Neural progenitor cell (in vitro differentiated cells): ENCODE data around the gene CXorf65. TPM values are rescaled to one million over a fixed set of nuclear protein-coding genes. Genes with fewer than 3 reads are reported as not detected.

Experiments
- DNase-seq: peaks from one replicate; pipeline ENCODE4 v3.0.0-alpha.2; 2016; ENCODE audit warnings: low spot score
- H2AFZ ChIP-seq: fragments of 200-600 bp; sonication (generic); replicated peaks from 2 replicates; pipeline ENCODE4 v1.6.1; 2016; ENCODE audit warnings: antibody characterized with exemption
- H3F3A ChIP-seq: fragments of 200-600 bp; sonication (generic); 2 replicates; pipeline ENCODE4 v1.6.1; 2016; ENCODE audit warnings: antibody characterized with exemption, low read depth
- H3K27ac ChIP-seq: fragments of 200-600 bp; sonication (generic); 2 replicates; pipeline ENCODE4 v1.5.1; 2016; ENCODE audit warnings: mild to moderate bottlenecking
- H3K27me3 ChIP-seq: fragments of 200-600 bp; sonication (generic); 2 replicates; pipeline ENCODE4 v1.6.1; 2016; ENCODE audit warnings: mild to moderate bottlenecking, moderate library complexity
- H3K36me3 ChIP-seq: fragments of 200-600 bp; sonication (generic); 2 replicates; pipeline ENCODE4 v1.5.1; 2016
- H3K4me1 ChIP-seq: fragments of 200-600 bp; sonication (generic); 2 replicates; pipeline ENCODE4 v1.6.1; 2016; ENCODE audit warnings: mixed run types
- H3K4me2 ChIP-seq: fragments of 200-600 bp; sonication (generic); 2 replicates; pipeline ENCODE4 v1.6.1; 2016
- H3K4me3 ChIP-seq: fragments of 200-600 bp; sonication (generic); 2 replicates; pipeline ENCODE4 v1.5.1; 2016
- H3K79me2 ChIP-seq: fragments of 200-600 bp; sonication (generic); 2 replicates; pipeline ENCODE4 v1.6.1; 2016; ENCODE audit warnings: low read depth
- H3K9ac ChIP-seq: fragments of 200-600 bp; sonication (generic); 2 replicates; pipeline ENCODE4 v1.6.1; 2016
- H3K9me3 ChIP-seq: fragments of 200-600 bp; sonication (generic); 2 replicates; pipeline ENCODE4 v1.5.1; 2016; ENCODE audit warnings: low read depth
- H4K20me1 ChIP-seq: fragments of 200-600 bp; sonication (generic); 2 replicates; pipeline ENCODE4 v1.6.1; 2016; ENCODE audit warnings: low read depth
- H3K27ac Mint-ChIP-seq: 3 replicates; pipeline ENCODE4 v1.8.0; 2021; ENCODE audit warnings: mixed read lengths
- H3K27me3 Mint-ChIP-seq: 2 replicates; pipeline ENCODE4 v1.8.0; 2022; ENCODE audit warnings: low read depth, mild to moderate bottlenecking, inconsistent platforms, moderate library complexity, mixed read lengths; ENCODE audit not compliant: insufficient read depth
- H3K36me3 Mint-ChIP-seq: 3 replicates; pipeline ENCODE4 v1.8.0; 2021; ENCODE audit warnings: mixed read lengths
- H3K4me1 Mint-ChIP-seq: 3 replicates; pipeline ENCODE4 v1.8.0; 2021; ENCODE audit warnings: mixed read lengths
- H3K4me3 Mint-ChIP-seq: 3 replicates; pipeline ENCODE4 v1.8.0; 2021; ENCODE audit warnings: mild to moderate bottlenecking, moderate library complexity, mixed read lengths
- H3K9me3 Mint-ChIP-seq: 3 replicates; pipeline ENCODE4 v1.8.0; 2020; ENCODE audit warnings: mixed read lengths
- CTCF ChIP-seq: fragments of 200-600 bp; sonication (generic); IDR thresholded peaks from 2 replicates; pipeline ENCODE4 v1.5.1; 2017; ENCODE audit warnings: antibody characterized with exemption, mild to moderate bottlenecking
- EZH2 ChIP-seq: fragments of 200-600 bp; sonication (generic); IDR thresholded peaks from 2 replicates; pipeline ENCODE4 v1.6.1; 2017; ENCODE audit warnings: antibody characterized with exemption, mild to moderate bottlenecking, moderate library complexity
- EZH2phosphoT487 ChIP-seq: fragments of 200-600 bp; sonication (generic); IDR thresholded peaks from 2 replicates; pipeline ENCODE4 v1.6.1; 2017; ENCODE audit warnings: antibody characterized with exemption
- total RNA-seq: library from RNA; depleted of rRNA; stranded (reverse); fragments of >200 nt; gene quantifications from 2 replicates; pipeline ENCODE4 v1.2.3, GENCODE V29; 2015; ENCODE audit warnings: low replicate concordance

Gene CXorf65
- total RNA-seq, 1 donor from 2014 or later = not detected

GRCh38 chrX:71107762-71108360 is 1.3 kb upstream of the CXorf65 start:
- H3K27me3 ChIP-seq = no peaks in the 10 kb centered on the region
- H3K4me3 Mint-ChIP-seq = no peak overlapping the region
- H3F3A ChIP-seq = peaks cover 17% of the 10 kb centered on the region
- no peaks in the 10 kb centered on the region for H3K36me3 ChIP-seq
- H3K4me1 ChIP-seq = peaks cover 12% of the 10 kb centered on the region
- no peaks in the 10 kb centered on the region for H3K79me2 ChIP-seq
- no peaks in the 10 kb centered on the region for H4K20me1 ChIP-seq
- no peak overlapping the region for H3K27ac Mint-ChIP-seq
- no peaks in the 10 kb centered on the region for H3K9me3 ChIP-seq
- H3K9ac ChIP-seq = no peak overlapping the region
- TF ChIP-seq CTCF = no peak
- no peak for TF ChIP-seq EZH2
- TF ChIP-seq EZH2phosphoT487 = no peak
- peaks cover 12% of the 10 kb centered on the region for H3K9me3 Mint-ChIP-seq
- H3K27ac ChIP-seq = no peak overlapping the region
- H3K36me3 Mint-ChIP-seq = no peaks in the 10 kb centered on the region
- no peak overlapping the region for H3K4me3 ChIP-seq
- no peak for DNase-seq
- H3K4me2 ChIP-seq = no peak overlapping the region
- H3K27me3 Mint-ChIP-seq = peaks cover 2% of the 10 kb centered on the region
- peaks cover 23% of the 10 kb centered on the region for H3K4me1 Mint-ChIP-seq
- no peak overlapping the region for H2AFZ ChIP-seq

GRCh38 chrX:71107245-71107644 is 705 bp upstream of the CXorf65 start:
- Histone ChIP-seq H3K36me3 (no peaks in the 10 kb centered on the region), H3K4me1 (peaks cover 16% of the 10 kb centered on the region), H3F3A (peaks cover 21% of the 10 kb centered on the region), H3K27ac (no peak overlapping the region), H3K9ac (no peak overlapping the region), H3K9me3 (no peaks in the 10 kb centered on the region), H3K4me2 (no peak overlapping the region), H4K20me1 (no peaks in the 10 kb centered on the region), H2AFZ (no peak overlapping the region), H3K79me2 (no peaks in the 10 kb centered on the region), H3K27me3 (no peaks in the 10 kb centered on the region), H3K4me3 (no peak overlapping the region)
- H3K36me3 Mint-ChIP-seq = no peaks in the 10 kb centered on the region
- no peak for TF ChIP-seq CTCF
- no peak for TF ChIP-seq EZH2phosphoT487
- TF ChIP-seq EZH2 = no peak
- H3K27me3 Mint-ChIP-seq = peaks cover 2% of the 10 kb centered on the region
- peaks cover 12% of the 10 kb centered on the region for H3K9me3 Mint-ChIP-seq
- H3K4me1 Mint-ChIP-seq = peaks cover 30% of the 10 kb centered on the region
- no peak overlapping the region for H3K27ac Mint-ChIP-seq
- H3K4me3 Mint-ChIP-seq = no peak overlapping the region
- no peak for DNase-seq

- no peak for DNase-seq
- Histone ChIP-seq H4K20me1 (no peaks in the 10 kb centered on the region), H3F3A (peaks cover 21% of the 10 kb centered on the region), H3K4me1 (peaks cover 16% of the 10 kb centered on the region), H3K27ac (no peak overlapping the region), H3K27me3 (peaks cover 4% of the 10 kb centered on the region), H2AFZ (no peak overlapping the region), H3K9ac (no peak overlapping the region), H3K4me3 (no peak overlapping the region), H3K36me3 (no peaks in the 10 kb centered on the region), H3K9me3 (no peaks in the 10 kb centered on the region), H3K79me2 (no peaks in the 10 kb centered on the region), H3K4me2 (no peak overlapping the region)
- Mint-ChIP-seq H3K4me3 (peak overlapping the region; percentile 43), H3K4me1 (peaks cover 30% of the 10 kb centered on the region), H3K27ac (no peak overlapping the region), H3K27me3 (peaks cover 2% of the 10 kb centered on the region), H3K9me3 (peaks cover 9% of the 10 kb centered on the region), H3K36me3 (no peaks in the 10 kb centered on the region)
- TF ChIP-seq EZH2 (no peak), CTCF (no peak), EZH2phosphoT487 (no peak)
Observed at GRCh38 chrX:71105628-71106027, 912 bp downstream of the CXorf65 start.
